Stimulated activated naive CD8-positive, alpha-beta T cell treated with anti-CD3 and anti-CD28 coated beads, Interleukin-15, Interleukin-2, amounts not matched to agents 100 ng/mL and 50 ng/mL, for 24 hours (primary cell): Measurements from ENCODE around the gene ATF6B.

Source experiments
- H3K27ac Mint-ChIP-seq: one replicate; pipeline ENCODE4 v1.8.0; 2021; ENCODE audit warnings: mild to moderate bottlenecking, mixed read lengths
- H3K27me3 Mint-ChIP-seq: one replicate; pipeline ENCODE4 v1.8.0; 2021; ENCODE audit warnings: mixed read lengths
- H3K36me3 Mint-ChIP-seq: one replicate; pipeline ENCODE4 v1.8.0; 2021; ENCODE audit warnings: low read depth, mixed read lengths
- H3K4me1 Mint-ChIP-seq: one replicate; pipeline ENCODE4 v1.8.0; 2021; ENCODE audit warnings: low read depth, mixed read lengths
- H3K4me3 Mint-ChIP-seq: one replicate; pipeline ENCODE4 v1.8.0; 2021; ENCODE audit warnings: mild to moderate bottlenecking, mixed read lengths
- H3K9me3 Mint-ChIP-seq: one replicate; pipeline ENCODE4 v1.8.0; 2021; ENCODE audit warnings: mixed read lengths

Gene ATF6B

DNA sequence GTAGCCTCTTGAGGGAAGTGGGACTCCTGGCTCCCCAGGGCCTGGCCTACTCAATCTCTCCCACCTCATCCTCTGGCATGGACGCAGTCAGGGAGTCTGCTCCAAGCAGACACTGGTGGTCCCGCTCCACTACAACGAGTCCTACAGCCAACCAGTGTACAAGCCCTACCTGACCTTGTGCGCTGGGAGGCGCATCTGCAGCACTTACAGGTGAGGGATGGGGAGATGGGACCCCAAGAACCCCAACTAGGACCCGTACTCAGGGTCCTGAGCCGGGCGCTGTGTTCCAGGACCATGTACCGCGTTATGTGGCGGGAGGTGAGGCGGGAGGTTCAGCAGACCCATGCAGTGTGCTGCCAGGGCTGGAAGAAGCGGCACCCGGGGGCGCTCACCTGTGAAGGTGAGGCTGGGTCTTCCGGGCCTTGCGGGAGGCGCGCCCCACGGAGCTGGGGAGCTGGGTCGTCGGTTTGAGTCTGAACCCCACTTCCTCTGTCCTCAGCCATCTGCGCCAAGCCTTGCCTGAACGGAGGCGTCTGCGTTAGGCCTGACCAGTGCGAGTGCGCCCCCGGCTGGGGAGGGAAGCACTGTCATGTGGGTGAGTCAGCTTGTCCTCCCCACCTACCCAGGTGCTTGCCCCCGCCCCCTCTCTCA is 38.5 kb upstream of the ATF6B start:
- peaks cover 40% of the 10 kb centered on the region for H3K36me3 Mint-ChIP-seq
- no peak overlapping the region for H3K27ac Mint-ChIP-seq
- no peaks in the 10 kb centered on the region for H3K9me3 Mint-ChIP-seq
- H3K27me3 Mint-ChIP-seq, result no peaks in the 10 kb centered on the region
- H3K4me1 Mint-ChIP-seq, result no peaks in the 10 kb centered on the region
- H3K4me3 Mint-ChIP-seq, result no peak overlapping the region

DNA sequence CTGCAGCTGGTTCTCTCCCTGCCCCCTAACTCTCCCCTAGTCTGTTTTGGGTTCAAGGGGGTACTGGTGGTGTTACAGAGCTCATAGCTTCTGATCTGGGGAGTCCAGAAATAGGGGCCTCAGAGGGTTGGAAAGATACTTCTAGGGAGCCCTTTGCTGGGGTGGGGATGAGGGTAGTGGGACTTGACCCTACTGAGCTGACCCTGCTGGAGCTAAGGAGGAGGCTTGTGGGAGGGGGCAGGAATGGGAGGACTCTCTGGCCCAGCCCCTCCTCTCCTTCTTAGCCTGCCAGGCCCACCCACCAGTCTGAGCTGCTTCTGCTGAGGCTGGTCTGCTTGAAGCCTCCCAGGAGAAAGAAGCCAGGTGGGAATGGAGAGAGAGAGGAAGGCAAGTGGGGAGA is 36.2 kb upstream of the ATF6B start, which contains the start of gene EGFL8:
Gene EGFL8 (plus strand): TSS at position 301 of the 400 bp plus-strand sequence. CDS start 1,571 bp downstream, outside the sequence.
- H3K4me3 Mint-ChIP-seq, result no peak within 1 kb of the TSS

DNA sequence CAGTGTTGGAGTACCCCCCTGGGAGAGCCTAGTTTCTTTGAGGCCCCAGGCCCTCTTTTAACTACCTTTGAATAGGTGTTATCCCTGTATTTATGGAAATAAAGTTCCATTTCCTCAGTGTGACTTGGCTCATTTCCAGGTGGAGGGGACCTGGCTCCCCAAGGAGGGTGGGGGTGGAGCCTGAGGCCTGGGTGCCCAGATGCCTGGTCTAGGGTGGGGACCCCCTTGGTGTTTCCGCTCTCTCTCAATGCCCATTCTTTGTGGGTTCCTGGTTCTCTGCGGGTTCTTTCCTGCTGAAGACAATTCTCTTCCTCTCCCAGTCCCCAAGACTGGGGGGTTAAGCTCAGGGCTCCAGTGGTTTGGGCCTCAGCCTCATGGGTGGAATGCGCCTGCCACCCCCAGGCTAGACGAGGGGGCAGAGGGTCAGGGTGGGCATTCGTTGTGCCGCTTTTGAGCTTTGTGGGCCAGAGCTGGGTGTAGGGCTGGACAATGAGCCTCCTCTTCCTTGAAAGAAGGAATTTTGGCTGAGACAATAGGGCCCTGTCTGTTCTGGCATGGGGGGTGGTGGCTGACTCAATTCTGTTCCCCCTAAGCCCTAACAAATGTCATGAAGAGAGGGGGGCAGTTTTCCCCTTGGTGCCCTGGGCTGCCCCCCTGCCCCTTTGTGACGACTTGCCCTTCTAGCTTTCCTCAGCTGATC is 35.7 kb upstream of the ATF6B start:
- no peaks in the 10 kb centered on the region for H3K9me3 Mint-ChIP-seq
- peaks cover 30% of the 10 kb centered on the region for H3K36me3 Mint-ChIP-seq
- H3K4me1 Mint-ChIP-seq, result no peaks in the 10 kb centered on the region
- H3K4me3 Mint-ChIP-seq, result no peak overlapping the region
- H3K27ac Mint-ChIP-seq, result no peak overlapping the region
- no peaks in the 10 kb centered on the region for H3K27me3 Mint-ChIP-seq

More for the DNA sequence above, 36.2 kb upstream of the ATF6B start, which contains the start of gene EGFL8:
- H3K27me3 Mint-ChIP-seq, result no peaks in the 10 kb centered on the region
- H3K4me1 Mint-ChIP-seq, result no peaks in the 10 kb centered on the region
- no peaks in the 10 kb centered on the region for H3K9me3 Mint-ChIP-seq
- H3K36me3 Mint-ChIP-seq, result peaks cover 28% of the 10 kb centered on the region
- no peak within 1 kb of the TSS for H3K27ac Mint-ChIP-seq

DNA sequence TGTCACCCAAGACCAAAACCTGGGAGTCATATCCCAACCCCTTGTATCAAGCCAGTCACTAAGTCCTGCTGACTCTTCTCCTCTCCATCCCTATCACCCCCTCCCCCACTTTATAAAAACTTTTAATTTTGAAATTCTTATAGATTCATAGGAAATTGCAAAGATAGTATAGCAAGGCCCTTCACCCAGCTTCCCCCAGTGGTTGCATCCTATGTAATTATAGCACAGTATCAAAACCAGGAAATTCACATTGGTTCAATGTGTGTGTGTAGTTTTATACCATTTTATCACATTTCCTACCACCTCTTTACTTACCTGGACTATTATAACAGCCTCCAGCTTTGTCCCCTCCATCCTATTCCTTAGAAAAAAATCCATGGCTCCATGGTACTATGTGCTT is 30.0 kb upstream of the ATF6B start:
- peaks cover 33% of the 10 kb centered on the region for H3K36me3 Mint-ChIP-seq
- peaks cover 23% of the 10 kb centered on the region for H3K4me1 Mint-ChIP-seq
- no peak overlapping the region for H3K4me3 Mint-ChIP-seq
- H3K27ac Mint-ChIP-seq, result no peak overlapping the region
- peaks cover under 1% of the 10 kb centered on the region for H3K27me3 Mint-ChIP-seq
- no peaks in the 10 kb centered on the region for H3K9me3 Mint-ChIP-seq

DNA sequence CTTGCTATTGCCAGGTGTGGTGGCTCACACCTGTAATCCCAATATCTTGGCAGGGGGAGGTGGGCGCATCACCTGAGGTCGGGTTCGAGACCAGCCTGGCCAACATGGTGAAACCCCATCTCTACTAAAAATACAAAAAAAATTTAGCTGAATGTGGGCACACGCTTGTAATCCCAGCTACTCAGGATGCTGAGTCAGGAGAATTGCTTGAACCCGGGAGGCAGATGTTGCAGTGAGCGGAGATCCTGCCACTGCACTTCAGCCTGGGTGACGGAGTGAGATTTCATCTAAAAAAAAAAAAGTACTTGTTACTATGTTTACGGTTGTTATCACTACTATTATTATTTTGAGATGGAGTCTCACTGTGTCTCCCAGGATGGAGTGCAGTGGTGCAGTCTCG is 28.8 kb upstream of the ATF6B start:
- H3K4me3 Mint-ChIP-seq, result no peak overlapping the region
- H3K27ac Mint-ChIP-seq, result no peak overlapping the region
- H3K27me3 Mint-ChIP-seq, result peaks cover 4% of the 10 kb centered on the region
- peaks cover 26% of the 10 kb centered on the region for H3K36me3 Mint-ChIP-seq
- H3K4me1 Mint-ChIP-seq, result peaks cover 35% of the 10 kb centered on the region
- H3K9me3 Mint-ChIP-seq, result no peaks in the 10 kb centered on the region

DNA sequence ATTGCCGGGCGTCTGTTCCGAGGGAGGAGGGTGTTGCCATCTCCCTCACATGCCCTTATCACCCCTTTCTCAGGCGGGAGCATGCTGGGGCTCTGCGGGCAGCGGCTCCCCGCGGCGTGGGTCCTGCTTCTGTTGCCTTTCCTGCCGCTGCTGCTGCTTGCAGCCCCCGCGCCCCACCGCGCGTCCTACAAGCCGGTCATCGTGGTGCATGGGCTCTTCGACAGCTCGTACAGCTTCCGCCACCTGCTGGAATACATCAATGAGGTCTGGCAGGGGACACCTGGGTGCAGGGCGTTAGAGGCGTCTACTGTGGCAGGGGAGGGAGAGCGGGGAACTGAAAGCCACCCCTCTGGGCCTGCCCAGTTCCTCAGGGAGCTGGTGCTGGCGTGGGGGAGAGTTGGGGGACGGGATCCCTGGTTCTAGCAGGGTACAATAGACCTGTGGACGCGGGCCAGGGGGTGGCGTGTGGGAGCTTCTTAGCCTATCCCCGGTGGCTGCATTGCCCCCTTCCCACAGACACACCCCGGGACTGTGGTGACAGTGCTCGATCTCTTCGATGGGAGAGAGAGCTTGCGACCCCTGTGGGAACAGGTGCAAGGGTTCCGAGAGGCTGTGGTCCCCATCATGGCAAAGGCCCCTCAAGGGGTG is 26.6 kb upstream of the ATF6B start:
- Mint-ChIP-seq H3K4me3 (peak overlapping the region; percentile 95), H3K4me1 (peaks cover 49% of the 10 kb centered on the region), H3K9me3 (no peaks in the 10 kb centered on the region), H3K36me3 (peaks cover 26% of the 10 kb centered on the region), H3K27me3 (peaks cover 16% of the 10 kb centered on the region), H3K27ac (peak overlapping the region; percentile 91)

DNA sequence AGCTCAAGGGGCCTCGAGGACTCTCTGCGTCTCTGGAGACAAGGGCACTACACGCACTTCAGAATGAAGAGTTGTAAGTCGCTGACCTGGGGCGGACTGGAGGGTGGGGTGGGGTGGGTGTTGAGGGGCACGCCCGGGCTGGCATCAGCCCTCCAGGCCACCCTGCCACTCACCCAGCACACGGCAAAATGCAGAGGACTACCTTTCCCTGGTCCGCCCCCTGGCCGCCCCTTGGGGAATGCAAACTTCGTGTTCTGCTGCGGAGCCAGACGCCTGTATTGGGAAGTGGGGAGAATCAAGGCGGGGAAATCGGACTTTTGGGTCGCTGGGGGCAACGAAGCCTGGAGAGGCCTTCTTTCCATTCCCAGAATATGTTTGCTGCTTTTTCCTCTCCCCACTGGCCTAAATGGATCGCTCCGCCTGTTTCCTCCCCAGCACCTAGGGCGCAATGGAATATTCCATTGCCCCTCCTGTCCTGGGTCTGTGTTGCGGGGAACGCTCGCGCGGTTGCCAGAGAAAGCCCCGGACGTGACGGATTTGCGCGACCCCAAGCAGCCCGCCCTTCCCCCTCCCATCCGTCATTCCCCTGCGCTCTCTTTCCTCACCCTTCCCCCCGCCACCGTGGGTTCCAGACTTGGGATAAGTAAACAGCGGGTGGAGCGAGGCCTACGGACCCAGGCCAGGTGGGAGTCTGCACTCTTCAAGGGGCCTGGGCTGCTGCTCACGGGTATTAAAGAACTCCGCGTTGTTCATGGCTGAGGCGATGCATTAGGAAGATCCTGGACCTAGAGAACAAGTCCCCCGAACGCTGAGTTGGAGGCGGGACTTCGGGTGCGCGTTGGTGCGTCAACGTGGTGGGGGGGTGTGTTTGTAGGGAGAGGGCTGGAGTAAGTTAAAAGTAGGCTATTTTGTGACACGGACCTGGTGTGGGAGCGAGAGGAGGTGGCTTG is 25.8 kb upstream of the ATF6B start, which contains the start of gene PPT2:
Gene PPT2 (plus strand): TSS at position 578 of the 950 bp plus-strand sequence. CDS start 454 bp downstream, outside the sequence.
- H3K9me3 Mint-ChIP-seq, result no peaks in the 10 kb centered on the region
- H3K27me3 Mint-ChIP-seq, result peaks cover 20% of the 10 kb centered on the region
- H3K36me3 Mint-ChIP-seq, result peaks cover 20% of the 10 kb centered on the region
- H3K27ac Mint-ChIP-seq, result peak within 1 kb of the TSS; percentile 91
- peak within 1 kb of the TSS; percentile 95 for H3K4me3 Mint-ChIP-seq
- peaks cover 54% of the 10 kb centered on the region for H3K4me1 Mint-ChIP-seq

DNA sequence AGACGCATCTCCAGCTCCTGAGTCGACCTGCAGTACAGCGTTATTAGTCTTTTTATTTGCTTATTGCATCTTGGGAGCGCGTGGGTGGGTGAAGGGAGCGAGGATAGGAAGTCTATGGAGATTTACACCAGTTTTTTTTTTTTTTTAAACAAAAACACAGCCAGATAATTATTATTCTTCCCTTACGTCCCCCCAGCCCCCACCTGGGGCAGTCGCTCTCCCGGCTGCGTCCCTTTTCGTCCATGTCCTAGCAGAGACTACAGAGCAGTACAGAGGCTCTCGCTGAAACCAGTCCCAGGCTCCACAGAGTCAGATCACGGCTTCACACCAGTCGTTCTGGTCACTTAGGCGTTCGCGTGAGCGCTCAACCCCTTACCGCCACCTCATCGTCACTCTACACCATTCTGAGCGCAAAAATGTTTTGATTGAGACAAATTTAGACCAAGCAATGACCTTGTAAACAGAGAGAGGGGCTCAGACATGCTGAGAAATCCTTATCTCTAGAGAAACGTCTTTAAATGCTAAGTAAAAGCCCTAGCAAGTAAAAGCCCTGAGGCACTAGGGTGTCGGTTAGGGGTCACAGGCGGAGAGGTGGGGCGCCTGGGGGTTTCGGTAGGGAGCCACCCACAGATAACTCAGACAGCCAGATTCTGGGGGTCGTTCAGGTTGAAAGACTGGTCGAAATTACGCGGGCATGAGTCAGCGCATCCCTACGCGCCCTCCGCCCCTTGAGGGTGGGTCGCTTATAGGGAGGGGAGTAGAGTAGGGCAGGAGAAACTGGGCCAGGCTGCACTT is 24.9 kb upstream of the ATF6B start:
- peaks cover 27% of the 10 kb centered on the region for H3K27me3 Mint-ChIP-seq
- H3K4me1 Mint-ChIP-seq, result peaks cover 62% of the 10 kb centered on the region
- no peaks in the 10 kb centered on the region for H3K9me3 Mint-ChIP-seq
- peak overlapping the region; percentile 91 for H3K27ac Mint-ChIP-seq
- peak overlapping the region; percentile 95 for H3K4me3 Mint-ChIP-seq
- H3K36me3 Mint-ChIP-seq, result peaks cover 12% of the 10 kb centered on the region

DNA sequence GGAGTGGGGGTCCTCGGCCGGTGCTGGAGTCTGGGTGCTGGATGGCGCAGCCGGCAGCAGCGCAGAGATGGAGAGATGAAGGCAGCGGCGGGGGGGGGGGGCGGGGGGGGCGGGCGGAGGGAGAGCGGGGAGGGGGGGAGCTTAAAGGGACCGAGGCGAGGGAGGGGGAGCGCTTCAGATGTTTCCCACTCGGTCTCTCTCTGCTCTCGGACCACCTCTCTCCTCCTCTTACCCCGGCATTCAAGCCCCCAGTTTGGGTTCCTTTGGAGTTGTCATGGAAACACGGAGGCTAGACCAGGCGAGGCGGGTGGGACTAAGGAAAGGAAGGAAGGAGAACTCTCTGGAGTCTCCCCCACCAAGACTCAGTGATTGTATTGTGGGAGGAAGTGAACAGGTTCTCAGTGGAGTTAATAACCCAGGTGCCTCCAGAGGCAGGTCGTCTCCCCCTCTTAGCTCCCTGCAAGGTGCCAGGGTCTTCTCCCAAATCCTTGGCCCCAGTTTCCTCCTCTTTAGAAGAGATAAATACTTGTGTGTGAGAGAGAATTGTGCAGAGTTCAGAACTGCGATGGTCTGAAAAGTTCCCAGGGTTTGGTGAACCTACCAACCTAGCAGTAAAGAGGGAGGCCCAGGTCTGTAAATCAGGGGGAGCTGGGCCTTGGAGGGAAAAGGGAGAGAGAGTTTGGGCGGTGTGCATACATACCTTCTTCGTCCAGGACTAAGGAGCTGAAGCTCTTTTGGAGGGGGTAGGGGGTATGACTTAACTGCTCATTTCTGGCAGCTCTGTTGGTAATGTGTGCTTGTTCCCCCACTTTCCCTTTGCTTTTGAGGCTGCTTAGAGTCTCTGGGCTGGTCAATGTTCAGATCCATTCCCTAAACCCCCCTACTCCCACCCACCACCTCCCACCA is 24.1 kb upstream of the ATF6B start, which contains the start of gene PRRT1:
Gene PRRT1 (minus strand): TSS at position 77 of the 906 bp plus-strand sequence. CDS start 112 bp downstream, outside the sequence.
- peaks cover 6% of the 10 kb centered on the region for H3K36me3 Mint-ChIP-seq
- H3K27me3 Mint-ChIP-seq, result peaks cover 29% of the 10 kb centered on the region
- H3K9me3 Mint-ChIP-seq, result no peaks in the 10 kb centered on the region
- peaks cover 65% of the 10 kb centered on the region for H3K4me1 Mint-ChIP-seq
- peak within 1 kb of the TSS; percentile 95 for H3K4me3 Mint-ChIP-seq
- H3K27ac Mint-ChIP-seq, result peak within 1 kb of the TSS; percentile 91

DNA sequence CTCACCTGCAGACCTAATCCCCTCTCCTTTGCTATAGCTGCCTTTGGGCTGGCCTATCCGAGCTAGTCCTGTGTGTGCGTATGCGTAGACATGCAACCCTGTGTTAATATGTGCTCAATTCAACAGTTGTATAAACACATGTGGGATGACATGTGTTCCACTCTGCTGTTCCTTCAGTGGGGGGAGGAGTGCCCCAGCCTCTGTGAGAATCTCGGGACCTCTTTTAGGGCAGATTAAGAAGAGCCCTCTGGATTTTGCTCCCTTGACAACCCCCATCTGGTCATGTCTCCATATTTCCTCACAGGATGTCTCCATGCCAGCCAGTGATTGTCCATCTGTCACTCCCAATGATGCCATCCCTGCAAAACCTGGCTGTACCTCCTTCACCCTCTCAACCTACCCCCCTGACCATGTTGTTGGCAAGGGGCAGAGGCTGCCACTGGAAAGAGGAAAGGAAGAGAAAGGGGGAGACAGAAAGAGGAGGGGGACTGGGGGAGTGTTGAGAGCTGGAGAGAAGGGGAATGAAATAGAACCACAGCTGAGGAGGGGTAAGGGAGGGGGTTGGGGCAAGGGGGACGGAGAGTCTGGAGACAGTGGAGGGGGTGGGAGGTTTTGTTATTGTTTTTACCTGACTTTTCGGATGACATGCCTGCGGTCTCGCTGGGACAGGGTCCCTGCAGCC is 23.3 kb upstream of the ATF6B start:
- H3K9me3 Mint-ChIP-seq, result no peaks in the 10 kb centered on the region
- H3K27ac Mint-ChIP-seq, result peak overlapping the region; percentile 22
- H3K4me1 Mint-ChIP-seq, result peaks cover 65% of the 10 kb centered on the region
- peak overlapping the region; percentile 29 for H3K4me3 Mint-ChIP-seq
- H3K36me3 Mint-ChIP-seq, result peaks cover 6% of the 10 kb centered on the region
- peaks cover 35% of the 10 kb centered on the region for H3K27me3 Mint-ChIP-seq

DNA sequence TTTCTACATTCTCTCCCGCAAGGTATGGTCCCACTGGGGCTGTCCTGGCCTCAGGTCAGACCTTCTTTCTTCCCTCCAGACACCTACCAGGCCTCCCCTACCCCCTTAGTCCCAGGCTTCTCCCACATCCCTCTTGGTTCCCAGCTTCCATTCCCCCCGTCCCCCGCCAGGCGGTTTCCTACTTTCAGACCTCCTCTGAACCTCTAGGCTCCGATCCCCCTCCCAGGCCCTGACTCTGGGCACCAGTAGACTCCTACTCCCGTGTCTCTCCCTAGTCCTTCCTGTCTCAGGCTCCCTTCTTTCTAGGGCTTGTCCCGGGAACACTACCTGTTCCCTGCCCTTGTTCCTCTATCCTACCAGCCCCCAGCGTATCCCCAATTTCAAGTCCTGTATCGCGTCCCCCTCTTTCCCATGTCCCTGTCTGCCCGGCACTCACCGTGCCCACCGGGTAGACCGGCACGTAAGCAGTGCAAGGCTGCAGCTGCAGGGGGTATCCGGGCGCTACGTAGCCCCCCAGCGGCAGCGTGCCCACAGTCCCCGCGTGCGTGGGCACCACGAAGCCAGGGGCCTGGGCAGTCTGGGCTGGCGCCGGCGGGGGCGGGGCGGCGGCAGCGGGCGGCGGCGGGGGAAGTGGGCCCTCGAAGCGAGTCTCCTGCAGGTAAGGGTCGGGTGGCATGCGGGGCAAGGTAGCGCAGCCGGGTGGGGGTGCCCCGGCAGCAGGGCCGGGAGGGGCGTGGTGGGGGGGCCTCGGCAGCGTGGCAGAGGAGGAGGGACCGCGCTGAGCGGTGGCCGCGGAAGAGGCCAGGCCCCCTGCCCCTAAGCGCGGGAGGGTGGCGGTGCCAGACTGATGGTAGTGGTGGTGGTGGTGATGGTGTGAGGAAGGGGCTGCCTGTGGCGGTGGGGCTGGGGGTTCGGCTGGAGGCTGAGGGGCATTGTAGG is 22.2 kb upstream of the ATF6B start:
- H3K4me1 Mint-ChIP-seq, result peaks cover 58% of the 10 kb centered on the region
- no peak overlapping the region for H3K27ac Mint-ChIP-seq
- H3K9me3 Mint-ChIP-seq, result no peaks in the 10 kb centered on the region
- peaks cover 36% of the 10 kb centered on the region for H3K27me3 Mint-ChIP-seq
- no peak overlapping the region for H3K4me3 Mint-ChIP-seq
- peaks cover under 1% of the 10 kb centered on the region for H3K36me3 Mint-ChIP-seq
